Subcutaneous adipose tissue (tissue), 4 donors: ENCODE data around the gene TMEM215. TPM values are rescaled to one million over a fixed set of nuclear protein-coding genes. Genes with fewer than 3 reads are reported as not detected.

Experiments used
- total RNA-seq, 4 donors: library from RNA; depleted of rRNA; stranded (reverse); fragments of >200 nt; gene quantifications; one replicate each; pipeline ENCODE4 v1.1.0, GENCODE V29; 2016
- TF ChIP-seq, protein P1 (sequence below): fragments of 450-650 bp; IDR thresholded peaks from one replicate; pipeline ENCODE4 v1.5.1; 2016; ENCODE audit warnings: low read depth, mild to moderate bottlenecking, control low read depth, antibody characterized with exemption, moderate library complexity

The TMEM215 gene
- total RNA-seq, 4 donors from 2014 or later = not detected

- TF ChIP-seq, protein P1, sequence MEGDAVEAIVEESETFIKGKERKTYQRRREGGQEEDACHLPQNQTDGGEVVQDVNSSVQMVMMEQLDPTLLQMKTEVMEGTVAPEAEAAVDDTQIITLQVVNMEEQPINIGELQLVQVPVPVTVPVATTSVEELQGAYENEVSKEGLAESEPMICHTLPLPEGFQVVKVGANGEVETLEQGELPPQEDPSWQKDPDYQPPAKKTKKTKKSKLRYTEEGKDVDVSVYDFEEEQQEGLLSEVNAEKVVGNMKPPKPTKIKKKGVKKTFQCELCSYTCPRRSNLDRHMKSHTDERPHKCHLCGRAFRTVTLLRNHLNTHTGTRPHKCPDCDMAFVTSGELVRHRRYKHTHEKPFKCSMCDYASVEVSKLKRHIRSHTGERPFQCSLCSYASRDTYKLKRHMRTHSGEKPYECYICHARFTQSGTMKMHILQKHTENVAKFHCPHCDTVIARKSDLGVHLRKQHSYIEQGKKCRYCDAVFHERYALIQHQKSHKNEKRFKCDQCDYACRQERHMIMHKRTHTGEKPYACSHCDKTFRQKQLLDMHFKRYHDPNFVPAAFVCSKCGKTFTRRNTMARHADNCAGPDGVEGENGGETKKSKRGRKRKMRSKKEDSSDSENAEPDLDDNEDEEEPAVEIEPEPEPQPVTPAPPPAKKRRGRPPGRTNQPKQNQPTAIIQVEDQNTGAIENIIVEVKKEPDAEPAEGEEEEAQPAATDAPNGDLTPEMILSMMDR = no peak
Observed at GRCh38 chr9:32755730-32756129, 27.6 kb upstream of the TMEM215 start.

DNA sequence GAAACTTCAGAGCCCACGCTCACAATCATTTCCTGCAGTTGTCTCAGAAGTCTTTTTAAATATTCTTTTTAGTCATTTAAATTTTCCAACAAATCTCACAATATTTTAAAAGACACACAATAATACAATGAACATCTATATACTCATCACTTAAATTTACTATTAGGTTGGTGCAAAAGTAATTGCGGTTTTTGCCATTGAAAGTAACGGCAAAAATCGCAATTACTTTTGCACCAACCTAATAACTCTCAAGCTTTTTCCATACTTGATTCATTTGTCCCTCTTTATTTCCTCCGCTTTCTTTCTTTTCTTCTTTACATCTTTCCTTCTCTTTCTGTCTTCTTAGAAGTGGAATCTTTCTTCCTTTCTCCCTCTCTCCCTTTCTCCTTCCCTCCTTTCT, 19.2 kb upstream of the TMEM215 start:
- TF ChIP-seq, protein P1 = no peak

DNA sequence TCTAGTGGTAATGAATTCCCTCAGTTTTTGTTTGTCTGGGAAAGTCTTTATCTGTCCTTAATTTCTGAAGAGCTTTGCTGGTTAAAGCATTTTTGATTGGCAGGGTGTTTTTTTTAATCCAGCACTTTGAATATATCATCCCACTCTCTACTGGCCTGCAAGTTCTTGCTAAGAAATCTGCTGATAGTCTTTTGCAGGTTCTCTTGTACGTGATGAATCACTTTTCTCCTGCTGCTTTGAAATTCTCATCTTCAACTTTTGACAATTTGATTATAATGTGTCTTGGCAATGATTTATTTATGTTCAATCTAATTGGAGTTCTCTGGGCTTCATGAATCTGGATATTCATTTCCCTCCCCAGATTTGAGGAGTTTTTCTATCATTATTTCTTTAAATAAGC, 8.1 kb upstream of the TMEM215 start:
- TF ChIP-seq, protein P1 = no peak

DNA sequence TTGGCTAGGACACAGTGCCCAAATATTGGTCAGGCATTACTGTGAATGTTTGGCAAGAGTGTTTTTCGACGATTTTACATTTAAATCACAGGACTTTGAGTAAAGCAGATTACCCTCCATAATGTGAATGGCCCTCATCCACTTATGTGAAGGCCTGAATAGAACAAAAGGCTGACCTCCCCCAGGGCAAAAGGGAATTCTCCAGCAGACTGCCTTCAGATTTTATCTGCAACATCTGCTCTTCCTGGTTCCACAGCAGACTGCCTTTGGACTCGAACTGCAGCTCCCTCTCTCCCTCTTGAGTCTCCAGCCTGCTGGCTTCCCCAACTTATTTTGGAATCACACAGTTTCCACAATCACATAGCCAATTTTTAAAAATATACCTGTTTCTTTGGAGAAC, 7.1 kb upstream of the TMEM215 start:
- TF ChIP-seq, protein P1 = no peak

- TF ChIP-seq, protein P1 = no peak
Observed at GRCh38 chr9:32782476-32783167, 718 bp upstream of the TMEM215 start.

DNA sequence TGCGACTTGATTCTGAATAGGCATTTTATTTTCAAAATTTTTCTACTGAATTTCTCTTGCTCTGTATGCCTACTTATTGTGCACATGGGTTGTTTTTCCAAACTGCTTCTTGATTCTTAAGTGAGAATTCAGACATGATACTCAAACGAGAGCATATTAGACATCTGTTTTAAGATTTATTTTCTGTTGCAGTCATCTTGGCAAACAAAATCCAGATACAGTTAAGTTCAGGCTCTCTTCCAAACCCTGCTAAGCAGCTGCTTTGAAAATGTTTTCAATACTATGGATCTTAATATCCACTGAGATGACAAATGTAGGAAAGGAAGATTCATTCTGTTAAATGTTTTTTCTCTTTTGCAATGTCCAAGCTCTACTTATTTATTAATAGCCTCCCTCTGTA, 4.5 kb downstream of the TMEM215 start:
- TF ChIP-seq, protein P1 = no peak

DNA sequence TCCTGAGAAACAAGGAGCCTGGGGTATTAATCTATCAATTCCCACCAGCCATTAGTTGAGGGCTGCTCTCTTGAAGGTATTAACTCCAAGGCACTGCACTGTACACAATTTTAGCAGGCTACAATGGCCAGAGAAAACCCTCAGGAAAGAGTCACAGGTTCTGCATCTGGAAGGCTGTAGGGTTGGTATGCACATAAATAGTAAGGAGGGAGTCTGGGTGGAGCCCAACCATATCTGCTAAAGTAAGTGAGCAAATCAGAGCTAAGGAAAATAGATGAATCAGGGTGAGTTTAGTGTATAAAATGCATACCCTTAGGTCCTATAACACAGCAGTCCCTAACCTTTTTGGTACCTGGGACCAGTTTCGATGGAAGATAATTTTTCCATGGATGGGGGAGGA, 18.2 kb downstream of the TMEM215 start:
- TF ChIP-seq, protein P1 = no peak
